Liver (tissue), 3 donors: Measurements from ENCODE around the gene USP43.

Experiments
- ATF3 ChIP-seq: IDR thresholded peaks from 2 replicates; pipeline ENCODE4 v1.6.1; 2016; ENCODE audit warnings: antibody characterized with exemption
- CTCF ChIP-seq: fragments of 150-350 bp; IDR thresholded peaks from 2 replicates; pipeline ENCODE4 v1.5.1; 2017; ENCODE audit warnings: improper control_type of control experiment, low read depth, low read length; ENCODE audit not compliant: missing input control
- EGR1 ChIP-seq, 2 donors: IDR thresholded peaks; 2 replicates each; pipeline ENCODE4 v1.6.1; 2016 to 2018; ENCODE audit warnings: antibody characterized with exemption in 2 of 2, low read depth in 2 of 2
- FOXA1 ChIP-seq: IDR thresholded peaks from 2 replicates; pipeline ENCODE4 v1.6.1; 2016; ENCODE audit warnings: antibody characterized with exemption
- GABPA ChIP-seq, 2 donors: IDR thresholded peaks in 1 of 2; conservative IDR thresholded peaks in 1 of 2; 2 replicates each; pipeline ENCODE4 v1.6.1; 2016; ENCODE audit warnings: antibody characterized with exemption in 2 of 2, mild to moderate bottlenecking in 1 of 2, moderate library complexity in 1 of 2
- HNF4A ChIP-seq, 2 donors: conservative IDR thresholded peaks; 2 replicates each; pipeline ENCODE4 v1.6.1; 2016; ENCODE audit warnings: antibody characterized with exemption in 2 of 2, mild to moderate bottlenecking in 2 of 2
- MAX ChIP-seq: IDR thresholded peaks from 2 replicates; pipeline ENCODE4 v1.6.1; 2016; ENCODE audit warnings: antibody characterized with exemption
- NR2F2 ChIP-seq: IDR thresholded peaks from 2 replicates; pipeline ENCODE4 v1.6.1; 2016; ENCODE audit warnings: antibody characterized with exemption
- RAD21 ChIP-seq, 2 donors: IDR thresholded peaks; 2 replicates each; pipeline ENCODE4 v1.6.1; 2016; ENCODE audit warnings: antibody characterized with exemption in 2 of 2, mild to moderate bottlenecking in 2 of 2
- REST ChIP-seq: IDR thresholded peaks from 2 replicates; pipeline ENCODE4 v1.6.1; 2016; ENCODE audit warnings: antibody characterized with exemption, mild to moderate bottlenecking
- RXRA ChIP-seq, 2 donors: IDR thresholded peaks; 2 replicates each; pipeline ENCODE4 v1.6.1; 2017 to 2018; ENCODE audit warnings: antibody characterized with exemption in 2 of 2, mild to moderate bottlenecking in 1 of 2
- SP1 ChIP-seq: IDR thresholded peaks from 2 replicates; pipeline ENCODE4 v1.6.1; 2018; ENCODE audit warnings: antibody characterized with exemption, mild to moderate bottlenecking
- TAF1 ChIP-seq: conservative IDR thresholded peaks from 2 replicates; pipeline ENCODE4 v1.6.1; 2016; ENCODE audit warnings: antibody characterized with exemption, mild to moderate bottlenecking
- donor health status: healthy.
- donor health status: healthy.

DNA sequence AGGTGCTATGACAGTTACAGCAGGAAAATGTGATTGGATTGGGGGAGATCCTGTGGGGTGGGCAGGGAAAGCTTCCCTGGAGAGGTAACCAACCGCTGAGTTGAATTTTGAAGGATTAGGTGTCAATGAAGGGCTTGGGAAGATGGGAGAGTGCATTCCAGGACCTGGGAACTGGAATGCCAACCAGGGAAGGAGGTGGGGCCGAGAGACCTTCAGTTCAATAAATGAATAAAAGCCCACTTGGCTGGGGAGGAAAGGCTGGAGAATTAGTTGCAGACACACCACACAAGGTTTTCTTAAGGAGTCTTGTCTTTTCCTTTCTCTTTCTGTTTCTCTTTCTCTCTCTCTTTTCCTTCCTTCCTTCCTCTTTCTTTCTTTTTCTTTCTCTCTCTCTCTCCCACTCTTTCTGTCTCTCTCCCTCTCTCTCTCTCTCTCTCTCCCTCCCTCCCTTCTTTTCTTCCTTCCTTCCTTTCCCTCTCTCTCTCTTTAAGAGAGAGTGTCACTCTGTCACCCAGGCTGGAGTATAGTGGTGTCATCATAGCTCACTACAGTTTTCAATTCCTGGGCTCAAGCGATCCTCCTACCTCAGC, 3.3 kb downstream of the USP43 start:
- TF ChIP-seq HNF4A (conservative IDR thresholded peaks at IDR 0.05) (no peak), REST (no peak), CTCF (no peak), MAX (no peak), RAD21 (IDR thresholded peaks at IDR 0.05) (no peak), TAF1 (no peak), NR2F2 (no peak), SP1 (no peak), EGR1 (IDR thresholded peaks at IDR 0.05; ENCODE audit: low read depth in 2 of 2) (no peak), ATF3 (no peak), RXRA (IDR thresholded peaks at IDR 0.05) (no peak), GABPA (IDR thresholded peaks at IDR 0.05 in 1 of 2, conservative IDR thresholded peaks at IDR 0.05 in 1 of 2) (no peak), FOXA1 (no peak)
